HL-60 (cell line): ENCODE measurements around the gene SPACA9.
A peak's percentile ranks its signal among the peaks of the same experiment; 100 is the strongest.

Experiments used
- DNase-seq, 2 experiments: peaks; one replicate each; pipeline ENCODE4 v3.0.0-alpha.2; 2010 to 2020; ENCODE audit warnings: low read depth in 1 of 2, low spot score in 1 of 2
- H3K27ac ChIP-seq: fragments of 250-450 bp; sonication (Bioruptor Pico); replicated peaks from 2 replicates; pipeline ENCODE4 v1.5.1; 2020; ENCODE audit warnings: mild to moderate bottlenecking, moderate library complexity
- H3K27me3 ChIP-seq: fragments of 250-450 bp; sonication (Bioruptor Pico); 2 replicates; pipeline ENCODE4 v1.5.1; 2021; ENCODE audit warnings: mild to moderate bottlenecking, moderate library complexity; ENCODE audit not compliant: insufficient read depth, poor library complexity, severe bottlenecking
- H3K4me3 ChIP-seq: replicated peaks from 2 replicates; pipeline ENCODE4 v1.5.1; 2011; ENCODE audit warnings: mild to moderate bottlenecking, control low read depth, low read length; ENCODE audit not compliant: insufficient read depth
- CTCF ChIP-seq: IDR thresholded peaks from one replicate; pipeline ENCODE4 v1.5.1; 2011; ENCODE audit warnings: low read length, control low read depth, inconsistent platforms; ENCODE audit not compliant: insufficient read depth
- GABPA ChIP-seq: IDR thresholded peaks from 2 replicates; pipeline ENCODE4 v1.6.1; 2012; ENCODE audit warnings: low read depth
- POLR2AphosphoS5 ChIP-seq: IDR thresholded peaks from 2 replicates; pipeline ENCODE4 v1.6.1; 2012; ENCODE audit warnings: low read depth
- SPI1 ChIP-seq: IDR thresholded peaks from 2 replicates; pipeline ENCODE4 v1.6.1; 2012; ENCODE audit warnings: low read depth, mild to moderate bottlenecking, borderline replicate concordance
- TF ChIP-seq, protein P1 (sequence below): IDR thresholded peaks from 2 replicates; pipeline ENCODE4 v1.6.1; 2012; ENCODE audit warnings: low read depth; ENCODE audit not compliant: insufficient replicate concordance

Gene SPACA9

GRCh38 chr9:132896906-132897305 is 18.2 kb downstream of the SPACA9 start:
- TF ChIP-seq, protein P1, sequence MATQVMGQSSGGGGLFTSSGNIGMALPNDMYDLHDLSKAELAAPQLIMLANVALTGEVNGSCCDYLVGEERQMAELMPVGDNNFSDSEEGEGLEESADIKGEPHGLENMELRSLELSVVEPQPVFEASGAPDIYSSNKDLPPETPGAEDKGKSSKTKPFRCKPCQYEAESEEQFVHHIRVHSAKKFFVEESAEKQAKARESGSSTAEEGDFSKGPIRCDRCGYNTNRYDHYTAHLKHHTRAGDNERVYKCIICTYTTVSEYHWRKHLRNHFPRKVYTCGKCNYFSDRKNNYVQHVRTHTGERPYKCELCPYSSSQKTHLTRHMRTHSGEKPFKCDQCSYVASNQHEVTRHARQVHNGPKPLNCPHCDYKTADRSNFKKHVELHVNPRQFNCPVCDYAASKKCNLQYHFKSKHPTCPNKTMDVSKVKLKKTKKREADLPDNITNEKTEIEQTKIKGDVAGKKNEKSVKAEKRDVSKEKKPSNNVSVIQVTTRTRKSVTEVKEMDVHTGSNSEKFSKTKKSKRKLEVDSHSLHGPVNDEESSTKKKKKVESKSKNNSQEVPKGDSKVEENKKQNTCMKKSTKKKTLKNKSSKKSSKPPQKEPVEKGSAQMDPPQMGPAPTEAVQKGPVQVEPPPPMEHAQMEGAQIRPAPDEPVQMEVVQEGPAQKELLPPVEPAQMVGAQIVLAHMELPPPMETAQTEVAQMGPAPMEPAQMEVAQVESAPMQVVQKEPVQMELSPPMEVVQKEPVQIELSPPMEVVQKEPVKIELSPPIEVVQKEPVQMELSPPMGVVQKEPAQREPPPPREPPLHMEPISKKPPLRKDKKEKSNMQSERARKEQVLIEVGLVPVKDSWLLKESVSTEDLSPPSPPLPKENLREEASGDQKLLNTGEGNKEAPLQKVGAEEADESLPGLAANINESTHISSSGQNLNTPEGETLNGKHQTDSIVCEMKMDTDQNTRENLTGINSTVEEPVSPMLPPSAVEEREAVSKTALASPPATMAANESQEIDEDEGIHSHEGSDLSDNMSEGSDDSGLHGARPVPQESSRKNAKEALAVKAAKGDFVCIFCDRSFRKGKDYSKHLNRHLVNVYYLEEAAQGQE, result no peak
- TF ChIP-seq GABPA (no peak), POLR2AphosphoS5 (no peak), SPI1 (no peak), CTCF (no peak)

GRCh38 chr9:132898051-132898450 is 19.4 kb downstream of the SPACA9 start:
- TF ChIP-seq CTCF (no peak), POLR2AphosphoS5 (no peak), GABPA (no peak), SPI1 (no peak)
- TF ChIP-seq, protein P1, result no peak
- H3K27me3 ChIP-seq, result no peaks in the 10 kb centered on the region
- H3K4me3 ChIP-seq, result no peak overlapping the region
- no peak overlapping the region for H3K27ac ChIP-seq
- DNase-seq, result no peak

More at GRCh38 chr9:132896906-132897305, 18.2 kb downstream of the SPACA9 start:
- H3K27me3 ChIP-seq, result no peaks in the 10 kb centered on the region
- DNase-seq, result no peak
- no peak overlapping the region for H3K27ac ChIP-seq
- no peak overlapping the region for H3K4me3 ChIP-seq

DNA sequence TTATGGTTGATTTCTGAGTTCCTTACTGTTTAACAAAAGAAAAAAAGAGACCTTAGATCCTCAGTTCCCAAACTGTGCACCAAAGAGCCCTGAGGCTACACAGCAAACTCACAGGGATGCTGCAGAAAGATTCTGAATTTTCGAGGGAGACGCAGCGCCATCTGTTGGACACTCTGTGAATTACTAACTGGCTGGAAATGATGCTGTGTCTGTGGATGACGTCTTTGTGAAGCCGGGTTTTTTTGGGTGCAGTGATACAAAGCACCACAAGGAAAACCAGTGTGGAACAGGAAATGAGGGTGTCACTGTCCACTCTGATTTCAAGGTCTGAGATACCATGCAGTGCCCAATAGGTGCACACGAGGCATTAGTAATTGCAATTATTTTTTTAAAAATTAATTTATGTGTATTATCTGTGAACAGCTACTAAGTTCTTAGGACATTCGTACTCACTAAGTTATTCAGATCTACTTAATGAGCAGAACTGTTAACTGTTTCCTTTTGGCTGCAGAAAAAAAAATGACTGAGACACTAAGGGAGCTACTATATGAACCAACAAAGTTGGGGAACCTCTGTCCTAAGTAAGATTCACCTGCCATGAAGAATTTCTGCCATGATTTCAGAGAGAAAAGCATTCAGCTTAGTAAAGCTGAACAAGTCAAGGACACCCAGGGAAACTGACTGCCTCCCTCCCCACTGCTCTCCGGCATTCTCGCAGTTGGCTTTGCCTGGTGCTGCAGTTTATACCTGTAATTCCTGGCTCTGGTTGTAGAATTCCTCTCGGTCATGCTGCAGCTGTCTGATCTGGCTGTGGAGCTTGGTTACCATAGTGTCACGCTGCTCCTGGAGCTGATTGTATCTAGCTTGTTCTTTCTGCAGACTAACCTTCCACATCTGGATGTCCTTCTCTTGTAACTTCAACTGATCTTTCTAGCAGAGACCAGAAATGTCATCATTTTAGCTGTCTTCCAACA is 23.4 kb downstream of the SPACA9 start:
- Histone ChIP-seq H3K27ac (no peak overlapping the region), H3K27me3 (no peaks in the 10 kb centered on the region), H3K4me3 (no peak overlapping the region)
- peak; percentile 66 to 74 for DNase-seq
- TF ChIP-seq SPI1 (no peak), CTCF (peak; percentile 87)
